ENCODE data around the gene CTNNA2. TPM values are rescaled to one million over a fixed set of nuclear protein-coding genes. Genes with fewer than 3 reads are reported as not detected.

Gene CTNNA2
- total and polyA plus RNA-seq, 9 donors = 0.32 to 1.4 (median 0.37) TPM; not detected in 3

DNA sequence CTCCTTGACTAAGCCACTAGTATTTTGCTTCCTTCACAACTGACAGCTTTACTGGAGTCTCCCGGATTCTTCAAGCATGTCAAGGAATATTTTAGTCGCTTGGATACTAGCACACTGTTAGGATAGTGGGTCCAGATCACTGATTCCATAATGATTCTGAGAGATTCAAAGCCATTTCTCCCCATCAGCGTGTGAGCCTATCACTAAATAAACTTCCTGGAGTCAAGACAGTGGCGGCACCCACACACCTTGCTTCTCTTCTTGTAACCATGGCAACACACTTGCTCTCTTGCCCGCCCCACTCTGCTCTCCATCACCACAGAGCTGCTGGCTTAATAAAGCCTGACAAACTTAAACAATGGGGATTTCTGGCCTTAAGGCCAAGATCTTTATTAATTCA is 546.6 kb downstream of the CTNNA2 start:
- Histone ChIP-seq H3K9me3 (no peaks in the 10 kb centered on the region), H3K36me3 (no peaks in the 10 kb centered on the region), H3K27ac (no peak overlapping the region), H3K27me3 (no peaks in the 10 kb centered on the region), H3K4me1 (ENCODE audit: insufficient read depth) (no peaks in the 10 kb centered on the region), H3K4me3 (no peak overlapping the region)
- TF ChIP-seq POLR2A (IDR thresholded peaks at IDR 0.05) = no peak
- TF ChIP-seq, protein P1, sequence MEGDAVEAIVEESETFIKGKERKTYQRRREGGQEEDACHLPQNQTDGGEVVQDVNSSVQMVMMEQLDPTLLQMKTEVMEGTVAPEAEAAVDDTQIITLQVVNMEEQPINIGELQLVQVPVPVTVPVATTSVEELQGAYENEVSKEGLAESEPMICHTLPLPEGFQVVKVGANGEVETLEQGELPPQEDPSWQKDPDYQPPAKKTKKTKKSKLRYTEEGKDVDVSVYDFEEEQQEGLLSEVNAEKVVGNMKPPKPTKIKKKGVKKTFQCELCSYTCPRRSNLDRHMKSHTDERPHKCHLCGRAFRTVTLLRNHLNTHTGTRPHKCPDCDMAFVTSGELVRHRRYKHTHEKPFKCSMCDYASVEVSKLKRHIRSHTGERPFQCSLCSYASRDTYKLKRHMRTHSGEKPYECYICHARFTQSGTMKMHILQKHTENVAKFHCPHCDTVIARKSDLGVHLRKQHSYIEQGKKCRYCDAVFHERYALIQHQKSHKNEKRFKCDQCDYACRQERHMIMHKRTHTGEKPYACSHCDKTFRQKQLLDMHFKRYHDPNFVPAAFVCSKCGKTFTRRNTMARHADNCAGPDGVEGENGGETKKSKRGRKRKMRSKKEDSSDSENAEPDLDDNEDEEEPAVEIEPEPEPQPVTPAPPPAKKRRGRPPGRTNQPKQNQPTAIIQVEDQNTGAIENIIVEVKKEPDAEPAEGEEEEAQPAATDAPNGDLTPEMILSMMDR (IDR thresholded peaks at IDR 0.05) = no peak
- TF ChIP-seq EP300 (IDR thresholded peaks at IDR 0.05) = no peak
- 79 to 84% (median 81%) methylated on average over 5 of the region's 5 CpGs for WGBS, 3 donors
- DNase-seq = no peak
- intact Hi-C loops (cut with DNase I) = no loop called here

DNA sequence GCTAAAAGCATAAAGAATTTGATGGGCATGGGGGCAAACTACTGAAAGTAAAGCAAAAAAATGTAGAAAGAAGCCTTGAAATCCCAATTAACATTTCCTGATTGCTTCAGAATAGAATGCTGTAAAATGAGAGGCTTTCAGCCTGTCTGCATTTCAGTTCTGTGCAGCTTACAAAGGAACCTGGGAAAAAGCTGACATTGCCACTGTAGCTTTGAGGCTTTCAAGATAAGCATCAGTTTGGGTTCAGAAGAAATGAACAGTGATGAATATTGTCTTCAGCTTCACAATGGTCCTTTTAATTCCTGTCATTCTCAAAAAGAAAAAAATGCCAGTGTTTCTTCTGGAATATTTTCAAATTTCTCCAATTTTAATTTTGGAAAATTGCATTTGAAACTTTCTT is 549.0 kb downstream of the CTNNA2 start:
- TF ChIP-seq EP300 (IDR thresholded peaks at IDR 0.05) (no peak), POLR2A (IDR thresholded peaks at IDR 0.05) (no peak)
- TF ChIP-seq, protein P1 (IDR thresholded peaks at IDR 0.05) = no peak
- no peaks in the 10 kb centered on the region for H3K36me3 ChIP-seq
- DNase-seq = no peak
- no peaks in the 10 kb centered on the region for H3K9me3 ChIP-seq
- intact Hi-C loops (cut with DNase I) = no loop called here
- H3K4me3 ChIP-seq = no peak overlapping the region
- no peaks in the 10 kb centered on the region for H3K27me3 ChIP-seq
- H3K4me1 ChIP-seq (ENCODE audit: insufficient read depth) = no peaks in the 10 kb centered on the region
- no peak overlapping the region for H3K27ac ChIP-seq

DNA sequence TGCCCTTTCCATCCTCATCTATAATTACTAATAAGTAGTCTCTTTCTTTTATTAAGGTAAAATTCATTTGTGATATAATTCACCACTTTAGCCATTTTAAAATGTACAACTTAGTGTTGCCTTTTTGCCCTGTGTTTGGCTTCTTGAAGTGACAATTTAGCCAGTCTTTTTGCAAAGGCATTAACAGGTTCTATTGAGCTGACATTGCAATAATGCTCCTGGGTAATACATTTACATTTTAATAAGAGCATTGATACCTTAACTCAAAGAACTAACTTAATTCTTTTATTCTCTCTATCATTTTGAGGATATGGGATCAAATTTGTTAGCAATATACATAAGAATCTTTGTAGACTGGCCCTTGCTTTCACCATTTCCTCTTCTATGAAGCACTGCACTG is 549.4 kb downstream of the CTNNA2 start:
- no peak for DNase-seq
- Histone ChIP-seq H3K4me3 (no peak overlapping the region), H3K27me3 (no peaks in the 10 kb centered on the region), H3K4me1 (ENCODE audit: insufficient read depth) (no peaks in the 10 kb centered on the region), H3K9me3 (no peaks in the 10 kb centered on the region), H3K27ac (no peak overlapping the region), H3K36me3 (no peaks in the 10 kb centered on the region)
- TF ChIP-seq POLR2A (IDR thresholded peaks at IDR 0.05) (no peak), EP300 (IDR thresholded peaks at IDR 0.05) (no peak)
- TF ChIP-seq, protein P1 (IDR thresholded peaks at IDR 0.05) = no peak
- intact Hi-C loops (cut with DNase I) = no loop called here

DNA sequence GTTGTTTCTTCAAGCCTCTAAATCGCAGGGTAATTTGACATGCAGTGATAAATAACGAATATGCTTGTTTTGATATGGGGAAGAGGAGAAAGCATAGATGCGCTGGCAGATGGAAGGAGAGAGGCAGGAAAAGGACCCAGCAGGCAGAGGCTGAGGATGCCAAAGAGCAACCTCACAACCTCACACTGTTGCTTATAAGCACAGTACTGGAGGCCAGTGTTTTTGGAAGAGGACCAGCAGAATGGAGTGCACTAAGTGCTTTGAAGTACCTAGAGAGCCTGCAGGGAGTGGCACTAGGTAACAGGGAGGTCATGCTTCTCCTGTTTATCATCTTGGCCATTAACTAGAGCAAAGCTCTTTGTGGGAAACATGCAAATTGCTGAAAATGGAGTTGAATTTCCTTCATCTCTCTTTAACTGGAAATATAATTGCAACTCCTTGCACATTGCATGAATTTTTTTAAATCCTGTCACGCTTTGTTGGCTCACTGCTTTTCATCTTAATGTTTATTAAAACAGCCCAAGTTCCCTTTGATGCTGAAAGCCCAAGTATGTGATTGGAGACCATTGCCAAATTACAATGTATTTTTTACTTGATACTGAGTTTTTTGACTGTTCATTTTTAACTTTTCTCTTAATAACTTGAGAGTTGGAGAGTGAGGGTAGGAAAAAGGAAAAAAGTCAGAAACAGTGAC is 555.3 kb downstream of the CTNNA2 start:
- Histone ChIP-seq H3K9me3 (no peaks in the 10 kb centered on the region), H3K36me3 (no peaks in the 10 kb centered on the region), H3K4me3 (no peak overlapping the region), H3K4me1 (ENCODE audit: insufficient read depth) (no peaks in the 10 kb centered on the region), H3K27me3 (no peaks in the 10 kb centered on the region), H3K27ac (no peak overlapping the region)
- intact Hi-C loops (cut with DNase I) = no loop called here
- 23 to 32% (median 26%) methylated on average over 4 of the region's 4 CpGs for WGBS, 3 donors
- DNase-seq = no peak
- TF ChIP-seq EP300 (IDR thresholded peaks at IDR 0.05) (no peak), POLR2A (IDR thresholded peaks at IDR 0.05) (no peak)
- TF ChIP-seq, protein P1 (IDR thresholded peaks at IDR 0.05) = no peak
